Gastrocnemius medialis (tissue), 4 donors: ENCODE measurements around the gene CDH23. TPM values are rescaled to one million over a fixed set of nuclear protein-coding genes. Genes with fewer than 3 reads are reported as not detected.

Experiments
- ATAC-seq, 2 donors: fragments of 150-250 bp; one replicate each; pipeline ENCODE4 v1.9.1; 2016
- DNase-seq, 2 donors: peaks; one replicate each; pipeline ENCODE4 v3.0.0-alpha.2; 2019
- H3K27ac ChIP-seq, 4 donors: fragments of 200-600 bp; sonication (generic); 1 replicate in 1 of 4; 2 replicates in 3 of 4; pipeline ENCODE4 v1.5.1; 2016 to 2018; ENCODE audit warnings: mild to moderate bottlenecking in 2 of 4, moderate library complexity in 1 of 4
- H3K27me3 ChIP-seq, 3 donors: fragments of 200-600 bp; sonication (generic) in 2 of 3; 1 replicate in 1 of 3; 2 replicates in 2 of 3; pipeline versions ENCODE4 v1.5.1 to v1.6.0; 2016 to 2019; ENCODE audit warnings: mild to moderate bottlenecking in 1 of 3, moderate library complexity in 1 of 3
- H3K36me3 ChIP-seq, 2 donors: fragments of 200-600 bp; sonication (generic) in 1 of 2; one replicate each; pipeline ENCODE4 v1.5.1; 2017 to 2018
- H3K4me1 ChIP-seq, 2 donors: fragments of 200-600 bp; sonication (generic) in 1 of 2; one replicate each; pipeline ENCODE4 v1.5.1; 2016 to 2017; ENCODE audit warnings: mild to moderate bottlenecking in 2 of 2
- H3K4me3 ChIP-seq, 4 donors: fragments of 200-600 bp; sonication (generic) in 3 of 4; 1 replicate in 1 of 4; 2 replicates in 3 of 4; pipeline ENCODE4 v1.5.1; 2016 to 2019; ENCODE audit warnings: mild to moderate bottlenecking in 2 of 4
- H3K9me3 ChIP-seq, 3 donors: fragments of 200-600 bp; sonication (generic) in 2 of 3; 1 replicate in 1 of 3; 2 replicates in 2 of 3; pipeline ENCODE4 v1.5.1; 2016 to 2019
- CTCF ChIP-seq, 5 experiments: fragments of 450-650 bp in 3 of 5; fragments of 200-600 bp in 2 of 5; sonication (generic) in 2 of 5; IDR thresholded peaks in 4 of 5; conservative IDR thresholded peaks in 1 of 5; 1 replicate in 4 of 5; 2 replicates in 1 of 5; pipeline ENCODE4 v1.5.1; 2016 to 2019; ENCODE audit warnings: antibody characterized with exemption in 5 of 5, mild to moderate bottlenecking in 3 of 5, moderate library complexity in 3 of 5
- POLR2A ChIP-seq, 2 donors: fragments of 450-650 bp; IDR thresholded peaks; one replicate each; pipeline ENCODE4 v1.6.1; 2017; ENCODE audit warnings: antibody characterized with exemption in 2 of 2, mild to moderate bottlenecking in 2 of 2, moderate library complexity in 2 of 2
- in situ Hi-C, 4 donors: fragments of 200-750 bp; cut with MboI; loops; one replicate each; pipeline versions ENCODE4 v1.15.0 to v1.8.0; 2017; ENCODE audit warnings: low sequenced_read_pairs in 4 of 4
- intact Hi-C: fragments of 100-400 bp; cut with DNase I; formaldehyde crosslinking; loops from one replicate; pipeline ENCODE4 v1.15.1; 2023; ENCODE audit warnings: low total_unique reads
- total RNA-seq, 4 donors: library from RNA; depleted of rRNA; stranded (reverse); fragments of >200 nt; gene quantifications; one replicate each; pipeline versions ENCODE4 v1.1.0 to v1.2.3, GENCODE V29; 2016

The CDH23 gene
- total RNA-seq, 4 donors from 2014 or later: 0.53 to 1.8 (median 1.2) TPM

GRCh38 chr10:71659111-71659634 lies 262.5 kb downstream of the CDH23 start:
- no peaks in the 10 kb centered on the region for H3K9me3 ChIP-seq
- ATAC-seq (no peak), DNase-seq (no peak)
- H3K4me1 ChIP-seq: no peaks in the 10 kb centered on the region
- no peak overlapping the region for H3K4me3 ChIP-seq
- no peaks in the 10 kb centered on the region for H3K36me3 ChIP-seq
- H3K27me3 ChIP-seq: no peaks in the 10 kb centered on the region
- in situ Hi-C loops (no loop called here), intact Hi-C loops (no loop called here)
- no peak overlapping the region for H3K27ac ChIP-seq
- no peak for TF ChIP-seq CTCF (IDR thresholded peaks at IDR 0.05 in 4 of 5, conservative IDR thresholded peaks at IDR 0.05 in 1 of 5)
- TF ChIP-seq POLR2A (IDR thresholded peaks at IDR 0.05): no peak

GRCh38 chr10:71659737-71660136 lies 263.0 kb downstream of the CDH23 start:
- Histone ChIP-seq H3K36me3 (no peaks in the 10 kb centered on the region), H3K4me3 (no peak overlapping the region), H3K4me1 (no peaks in the 10 kb centered on the region), H3K9me3 (no peaks in the 10 kb centered on the region), H3K27me3 (no peaks in the 10 kb centered on the region), H3K27ac (no peak overlapping the region)
- TF ChIP-seq POLR2A (IDR thresholded peaks at IDR 0.05): no peak
- TF ChIP-seq CTCF (IDR thresholded peaks at IDR 0.05 in 4 of 5, conservative IDR thresholded peaks at IDR 0.05 in 1 of 5): no peak
- ATAC-seq (no peak), DNase-seq (no peak)
- in situ Hi-C loops: no loop called here
- intact Hi-C loops: no loop called here

GRCh38 chr10:71660313-71660712 lies 263.6 kb downstream of the CDH23 start:
- Histone ChIP-seq H3K9me3 (no peaks in the 10 kb centered on the region), H3K4me3 (no peak overlapping the region), H3K27me3 (no peaks in the 10 kb centered on the region), H3K36me3 (no peaks in the 10 kb centered on the region), H3K27ac (no peak overlapping the region), H3K4me1 (no peaks in the 10 kb centered on the region)
- ATAC-seq (no peak), DNase-seq (no peak)
- in situ Hi-C loops: no loop called here
- intact Hi-C loops: no loop called here
- TF ChIP-seq POLR2A (IDR thresholded peaks at IDR 0.05) (no peak), CTCF (IDR thresholded peaks at IDR 0.05 in 4 of 5, conservative IDR thresholded peaks at IDR 0.05 in 1 of 5) (no peak)

- Histone ChIP-seq H3K9me3 (no peaks in the 10 kb centered on the region), H3K36me3 (no peaks in the 10 kb centered on the region), H3K27ac (no peak overlapping the region), H3K4me1 (no peaks in the 10 kb centered on the region), H3K4me3 (no peak overlapping the region), H3K27me3 (no peaks in the 10 kb centered on the region)
- in situ Hi-C loops: no loop called here
- TF ChIP-seq POLR2A (IDR thresholded peaks at IDR 0.05) (no peak), CTCF (IDR thresholded peaks at IDR 0.05 in 4 of 5, conservative IDR thresholded peaks at IDR 0.05 in 1 of 5) (no peak)
- no peak for ATAC-seq
- no peak for DNase-seq
- intact Hi-C loops: no loop called here
Measured at GRCh38 chr10:71661060-71661622, 264.4 kb downstream of the CDH23 start.
